DOHH2 (cell line): Measurements from ENCODE around the gene ZFAND3.

Experiments used
- CTCF ChIP-seq: fragments of 200-600 bp; sonication (generic); IDR thresholded peaks from one replicate; pipeline ENCODE4 v1.5.1; 2014; ENCODE audit warnings: antibody characterized with exemption, mild to moderate bottlenecking, low read depth, low read length; ENCODE audit not compliant: poor library complexity, severe bottlenecking
- EZH2phosphoT487 ChIP-seq: fragments of 200-600 bp; sonication (generic); IDR thresholded peaks from 2 replicates; pipeline ENCODE4 v1.6.1; 2017; ENCODE audit warnings: borderline replicate concordance, mild to moderate bottlenecking, antibody characterized with exemption, low read length, moderate library complexity, mixed read lengths

DNA sequence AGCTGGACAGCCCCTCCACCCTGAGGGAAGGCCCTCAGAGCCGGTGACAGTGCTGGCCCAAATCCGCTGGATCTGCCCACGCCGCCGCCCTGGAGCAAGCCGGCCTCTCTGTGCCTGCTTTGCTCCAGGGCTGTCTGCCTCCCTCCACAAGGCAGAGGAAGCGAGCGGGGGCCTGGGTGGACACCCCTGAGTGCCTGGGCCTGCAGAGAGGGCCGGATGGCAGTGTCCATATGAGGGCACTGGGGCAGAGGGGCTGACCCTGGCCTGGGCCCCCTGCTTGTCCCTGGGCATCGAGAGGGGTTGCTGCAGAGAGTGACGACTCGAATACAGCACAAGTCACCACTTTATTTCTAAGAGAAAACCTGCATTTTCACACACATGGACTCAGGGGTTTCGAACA lies 348.6 kb downstream of the ZFAND3 start:
- no peak for TF ChIP-seq CTCF
- no peak for TF ChIP-seq EZH2phosphoT487
